PC-9 (cell line): ENCODE measurements around the gene KIF17. TPM values are rescaled to one million over a fixed set of nuclear protein-coding genes. Genes with fewer than 3 reads are reported as not detected.

ENCODE experiments used
- BruUV-seq: library from RNA; stranded (reverse); fragments of 400-500 nt; replicated peaks from 2 replicates; lab custom pipeline; 2021; lab: Mats Ljungman, UMichigan
- CTCF ChIA-PET: fragments of 300-600 bp; sonication (Branson Sonifier 250); formaldehyde crosslinking; loops from one replicate; lab custom pipeline; 2022; ENCODE audit warnings: antibody characterized with exemption; lab: Charles Lee
- POLR2A ChIA-PET: fragments of 300-600 bp; sonication (Branson Sonifier 250); formaldehyde crosslinking; loops from one replicate; lab custom pipeline; 2022; ENCODE audit warnings: antibody characterized with exemption; ENCODE audit not compliant: unreplicated experiment; lab: Charles Lee
- DNase-seq, 2 experiments: peaks; one replicate each; pipeline versions ENCODE4 v3.0.0 to v3.0.0-alpha.2; 2015 to 2022; ENCODE audit warnings: mixed read lengths in 1 of 2
- H2AFZ ChIP-seq: fragments of 200-600 bp; sonication (generic); 2 replicates; pipeline ENCODE4 v1.8.1; 2017; ENCODE audit warnings: antibody characterized with exemption
- H3F3A ChIP-seq: fragments of 200-600 bp; sonication (generic); 2 replicates; pipeline ENCODE4 v1.8.1; 2017; ENCODE audit warnings: antibody characterized with exemption, mild to moderate bottlenecking, low read depth; ENCODE audit not compliant: insufficient read depth
- H3K27ac ChIP-seq: fragments of 200-600 bp; sonication (generic); 2 replicates; pipeline ENCODE4 v1.6.1; 2016; ENCODE audit warnings: mixed run types
- H3K27me3 ChIP-seq: fragments of 200-600 bp; sonication (generic); 2 replicates; pipeline ENCODE4 v1.6.1; 2016; ENCODE audit warnings: low read depth, mixed run types; ENCODE audit not compliant: insufficient read depth
- H3K36me3 ChIP-seq: fragments of 200-600 bp; sonication (generic); 2 replicates; pipeline ENCODE4 v1.6.1; 2016; ENCODE audit warnings: low read depth, mixed run types
- H3K4me1 ChIP-seq: fragments of 200-600 bp; sonication (generic); replicated peaks from 2 replicates; pipeline ENCODE4 v1.6.1; 2016; ENCODE audit warnings: mixed run types; ENCODE audit not compliant: insufficient read depth
- H3K4me2 ChIP-seq: fragments of 200-600 bp; sonication (generic); 2 replicates; pipeline ENCODE4 v1.6.1; 2017; ENCODE audit warnings: mixed run types
- H3K4me3 ChIP-seq: fragments of 200-600 bp; sonication (generic); 2 replicates; pipeline ENCODE4 v1.6.1; 2016; ENCODE audit warnings: mixed run types
- H3K79me2 ChIP-seq: fragments of 200-600 bp; sonication (generic); 2 replicates; pipeline ENCODE4 v1.6.1; 2017; ENCODE audit warnings: low read depth, mixed run types
- H3K9me2 ChIP-seq: fragments of 200-600 bp; sonication (generic); 2 replicates; pipeline ENCODE4 v1.8.1; 2017; ENCODE audit warnings: mild to moderate bottlenecking; ENCODE audit not compliant: insufficient read depth
- H3K9me3 ChIP-seq: fragments of 200-600 bp; sonication (generic); 2 replicates; pipeline ENCODE4 v1.8.1; 2016; ENCODE audit warnings: low read depth; ENCODE audit not compliant: insufficient read depth
- H4K20me1 ChIP-seq: fragments of 200-600 bp; sonication (generic); 2 replicates; pipeline ENCODE4 v1.8.1; 2017; ENCODE audit not compliant: insufficient read depth
- CTCF ChIP-seq: fragments of 200-600 bp; sonication (generic); conservative IDR thresholded peaks from 2 replicates; pipeline ENCODE4 v1.6.1; 2017; ENCODE audit warnings: mixed run types, antibody characterized with exemption, mild to moderate bottlenecking, moderate library complexity
- EZH2 ChIP-seq: fragments of 200-600 bp; sonication (generic); IDR thresholded peaks from 2 replicates; pipeline ENCODE4 v1.8.0; 2017; ENCODE audit warnings: antibody characterized with exemption, low read depth
- intact Hi-C: fragments of 100-400 bp; cut with micrococcal nuclease; formaldehyde crosslinking; loops from one replicate; pipeline ENCODE4 v1.10.0; 2022; ENCODE audit not compliant: unreplicated experiment
- total RNA-seq: library from RNA; stranded (reverse); gene quantifications from 2 replicates; pipeline ENCODE4 v1.2.3, GENCODE V29; 2021

The KIF17 gene
- total RNA-seq, 1 experiment from 2014 or later = 1.2 TPM

DNA sequence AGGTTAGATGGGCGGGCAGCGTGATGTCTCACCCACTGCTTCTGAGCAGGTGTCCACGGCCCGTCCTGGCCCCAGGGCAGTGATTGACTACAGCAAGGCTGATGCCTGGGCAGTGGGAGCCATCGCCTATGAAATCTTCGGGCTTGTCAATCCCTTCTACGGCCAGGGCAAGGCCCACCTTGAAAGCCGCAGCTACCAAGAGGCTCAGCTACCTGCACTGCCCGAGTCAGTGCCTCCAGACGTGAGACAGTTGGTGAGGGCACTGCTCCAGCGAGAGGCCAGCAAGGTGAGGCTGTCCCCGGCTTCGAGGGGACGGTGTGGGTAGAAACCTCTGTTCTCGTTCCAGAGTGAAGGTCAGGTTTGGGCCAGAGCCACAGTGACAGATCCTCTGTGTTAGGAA lies 68.9 kb downstream of the KIF17 start:
- Histone ChIP-seq H2AFZ (no peak overlapping the region), H3K79me2 (no peaks in the 10 kb centered on the region), H3F3A (peaks cover 21% of the 10 kb centered on the region; the same call in 1 of the 2 replicates), H4K20me1 (no peaks in the 10 kb centered on the region), H3K4me3 (no peak overlapping the region), H3K4me1 (no peaks in the 10 kb centered on the region), H3K9me3 (no peaks in the 10 kb centered on the region), H3K27me3 (no peaks in the 10 kb centered on the region), H3K4me2 (no peak overlapping the region), H3K36me3 (no peaks in the 10 kb centered on the region), H3K27ac (no peak overlapping the region), H3K9me2 (no peaks in the 10 kb centered on the region)
- BruUV-seq = no TSS peak
- ChIA-PET CTCF (no interaction called here), POLR2A (no interaction called here)
- no peak for DNase-seq
- no peak for TF ChIP-seq CTCF
- TF ChIP-seq EZH2 = no peak
- intact Hi-C loops = no loop called here

GRCh38 chr1:20648438-20648837 lies 69.4 kb downstream of the KIF17 start:
- TF ChIP-seq EZH2 (no peak), CTCF (no peak)
- no peak overlapping the region for H2AFZ ChIP-seq
- no peaks in the 10 kb centered on the region for H3K27me3 ChIP-seq
- ChIA-PET CTCF (no interaction called here), POLR2A (no interaction called here)
- no peaks in the 10 kb centered on the region for H3K36me3 ChIP-seq
- no peaks in the 10 kb centered on the region for H4K20me1 ChIP-seq
- H3K4me2 ChIP-seq = no peak overlapping the region
- intact Hi-C loops = no loop called here
- H3K4me1 ChIP-seq = no peaks in the 10 kb centered on the region
- no peak overlapping the region for H3K4me3 ChIP-seq
- DNase-seq = no peak
- BruUV-seq = no TSS peak
- H3K9me3 ChIP-seq = no peaks in the 10 kb centered on the region
- no peaks in the 10 kb centered on the region for H3K9me2 ChIP-seq
- H3K79me2 ChIP-seq = no peaks in the 10 kb centered on the region
- H3K27ac ChIP-seq = no peak overlapping the region
- H3F3A ChIP-seq = peaks cover 17% of the 10 kb centered on the region; the same call in 1 of the 2 replicates

DNA sequence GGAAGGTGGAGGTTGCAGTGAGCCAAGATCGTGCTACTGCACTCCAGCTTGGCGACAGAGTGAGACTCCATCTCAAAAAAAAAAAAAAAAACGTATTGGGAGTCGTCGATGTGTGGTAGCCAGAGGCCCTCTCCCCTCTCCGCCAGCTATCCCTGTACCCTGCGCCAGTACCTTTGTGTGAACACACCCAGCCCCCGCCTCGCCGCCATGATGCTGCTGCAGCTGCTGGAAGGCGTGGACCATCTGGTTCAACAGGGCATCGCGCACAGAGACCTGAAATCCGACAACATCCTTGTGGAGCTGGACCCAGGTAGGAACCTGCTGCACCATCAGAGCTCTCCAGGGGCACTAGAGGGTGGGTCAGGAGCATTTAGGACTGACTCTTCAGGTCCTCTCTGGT lies 72.4 kb downstream of the KIF17 start:
- intact Hi-C loops = no loop called here
- Histone ChIP-seq H2AFZ (no peak overlapping the region), H3K27ac (no peak overlapping the region), H3K9me3 (no peaks in the 10 kb centered on the region), H3K27me3 (no peaks in the 10 kb centered on the region), H4K20me1 (no peaks in the 10 kb centered on the region), H3K36me3 (no peaks in the 10 kb centered on the region), H3K79me2 (no peaks in the 10 kb centered on the region), H3K4me3 (no peak overlapping the region), H3K4me2 (no peak overlapping the region), H3K4me1 (no peaks in the 10 kb centered on the region), H3K9me2 (no peaks in the 10 kb centered on the region), H3F3A (0 out of 2 replicates have a peak, but pooled peaks cover 3% of the 10 kb centered on the region)
- ChIA-PET POLR2A (interaction anchor here (0.5 to 0.6 kb wide), 2 partner anchors 32 to 432 kb away, joined by 4 to 6 read pairs; no protein-coding TSS in a partner anchor), CTCF (no interaction called here)
- TF ChIP-seq CTCF = no peak
- no peak for TF ChIP-seq EZH2
- BruUV-seq = no TSS peak
- no peak for DNase-seq
